NCI-H1930 (cell line): Measurements from ENCODE around the gene SLC25A10.

Experiments used
- DNase-seq, 2 experiments: peaks; one replicate each; lab custom pipeline; 2025; lab: John Stamatoyannopoulos, UW

SLC25A10 gene

GRCh38 chr17:81706232-81706611 lies 5.9 kb upstream of the SLC25A10 start:
- DNase-seq: no peak

- no peak for DNase-seq
Measured at GRCh38 chr17:81706757-81707624, 5.1 kb upstream of the SLC25A10 start.

- no peak for DNase-seq
Measured at GRCh38 chr17:81707725-81708646, 4.1 kb upstream of the SLC25A10 start.

GRCh38 chr17:81708739-81709185 lies 3.3 kb upstream of the SLC25A10 start:
- no peak for DNase-seq

- no peak for DNase-seq
Measured at GRCh38 chr17:81710514-81711308, 1.4 kb upstream of the SLC25A10 start.

GRCh38 chr17:81712468-81713003 lies 452 bp downstream of the SLC25A10 start:
- peak; percentile 28 to 43 for DNase-seq

- no peak for DNase-seq
Measured at GRCh38 chr17:81713004-81713555, 996 bp downstream of the SLC25A10 start.

- no peak for DNase-seq
Measured at GRCh38 chr17:81713556-81714411, 1.7 kb downstream of the SLC25A10 start.

GRCh38 chr17:81714412-81715106 lies 2.5 kb downstream of the SLC25A10 start:
- DNase-seq: no peak

GRCh38 chr17:81715107-81715871 lies 3.2 kb downstream of the SLC25A10 start:
- DNase-seq: no peak

- no peak for DNase-seq
Measured at GRCh38 chr17:81715872-81716673, 4.0 kb downstream of the SLC25A10 start.

GRCh38 chr17:81716674-81716996 lies 4.6 kb downstream of the SLC25A10 start:
- no peak for DNase-seq

GRCh38 chr17:81717049-81717765 lies 5.1 kb downstream of the SLC25A10 start:
- DNase-seq: no peak

GRCh38 chr17:81717766-81718089 lies 5.6 kb downstream of the SLC25A10 start:
- DNase-seq: no peak

GRCh38 chr17:81719410-81720266 lies 7.6 kb downstream of the SLC25A10 start:
- no peak for DNase-seq

- no peak for DNase-seq
Measured at GRCh38 chr17:81720267-81721071, 8.4 kb downstream of the SLC25A10 start.
